ENCODE results near the gene FUT3.
A peak's percentile ranks its signal among the peaks of the same experiment; 100 is the strongest.

Gene FUT3

DNA sequence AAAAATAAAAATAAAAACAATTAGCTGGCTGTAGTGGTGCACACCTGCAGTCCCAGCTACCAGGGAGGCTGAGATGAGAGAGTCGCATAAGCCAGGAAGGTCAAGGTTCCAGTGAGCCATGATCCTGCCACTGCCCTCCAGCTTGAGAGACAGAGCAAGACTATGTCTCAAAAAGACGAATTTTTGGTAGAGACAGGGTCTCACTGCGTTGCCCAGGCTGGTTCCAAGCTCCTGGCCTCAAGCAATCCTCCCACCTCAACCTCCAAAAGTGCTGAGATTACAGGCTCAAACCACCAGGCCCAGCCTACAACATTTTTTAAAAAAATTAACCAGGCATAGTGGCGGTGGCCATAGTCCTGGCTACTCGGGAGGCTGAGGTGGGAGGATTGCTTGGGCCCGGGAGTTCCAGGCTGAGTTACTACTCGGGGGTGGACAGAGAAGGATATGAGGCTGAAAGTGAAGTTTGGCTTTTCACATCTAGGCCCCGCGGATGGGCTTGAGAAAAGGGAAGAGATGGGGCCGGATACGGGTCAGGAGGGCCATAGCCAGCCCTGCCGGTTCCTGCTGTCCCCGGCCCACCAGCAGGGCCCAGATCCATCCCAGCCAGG lies 42.2 kb upstream of the FUT3 start:
- H3K9me2 ChIP-seq (ENCODE audit: low read depth, low read length) = no peaks in the 10 kb centered on the region
- no peaks in the 10 kb centered on the region for H3K79me2 ChIP-seq (ENCODE audit: insufficient read depth, low read length)
- H3K4me1 ChIP-seq (ENCODE audit: insufficient read depth, low read length, severe bottlenecking) = no peaks in the 10 kb centered on the region
- H2AFZ ChIP-seq (ENCODE audit: low read length) = no peak overlapping the region
- peaks cover 28% of the 10 kb centered on the region for H3K36me3 ChIP-seq (ENCODE audit: insufficient read depth, low read length)
- no peak overlapping the region for H3K27ac ChIP-seq (ENCODE audit: low read depth, low read length, poor library complexity, severe bottlenecking)
- peaks cover 5% of the 10 kb centered on the region; the same call in 1 of the 2 replicates for H3K27me3 ChIP-seq (ENCODE audit: insufficient read depth, low read length)
- H4K20me1 ChIP-seq (ENCODE audit: insufficient read depth, low read length) = no peaks in the 10 kb centered on the region
- H3K4me3 ChIP-seq (ENCODE audit: low read depth, low read length, poor library complexity, severe bottlenecking) = no peak overlapping the region
- H3K9ac ChIP-seq (ENCODE audit: low read length) = no peak overlapping the region
- no peak overlapping the region for H3K4me2 ChIP-seq (ENCODE audit: low read length)
- H3K9me3 ChIP-seq (ENCODE audit: low read length) = no peaks in the 10 kb centered on the region
- TF ChIP-seq EZH2 (IDR thresholded peaks at IDR 0.05; ENCODE audit: borderline replicate concordance, low read length) = no peak
- TF ChIP-seq, protein P1, sequence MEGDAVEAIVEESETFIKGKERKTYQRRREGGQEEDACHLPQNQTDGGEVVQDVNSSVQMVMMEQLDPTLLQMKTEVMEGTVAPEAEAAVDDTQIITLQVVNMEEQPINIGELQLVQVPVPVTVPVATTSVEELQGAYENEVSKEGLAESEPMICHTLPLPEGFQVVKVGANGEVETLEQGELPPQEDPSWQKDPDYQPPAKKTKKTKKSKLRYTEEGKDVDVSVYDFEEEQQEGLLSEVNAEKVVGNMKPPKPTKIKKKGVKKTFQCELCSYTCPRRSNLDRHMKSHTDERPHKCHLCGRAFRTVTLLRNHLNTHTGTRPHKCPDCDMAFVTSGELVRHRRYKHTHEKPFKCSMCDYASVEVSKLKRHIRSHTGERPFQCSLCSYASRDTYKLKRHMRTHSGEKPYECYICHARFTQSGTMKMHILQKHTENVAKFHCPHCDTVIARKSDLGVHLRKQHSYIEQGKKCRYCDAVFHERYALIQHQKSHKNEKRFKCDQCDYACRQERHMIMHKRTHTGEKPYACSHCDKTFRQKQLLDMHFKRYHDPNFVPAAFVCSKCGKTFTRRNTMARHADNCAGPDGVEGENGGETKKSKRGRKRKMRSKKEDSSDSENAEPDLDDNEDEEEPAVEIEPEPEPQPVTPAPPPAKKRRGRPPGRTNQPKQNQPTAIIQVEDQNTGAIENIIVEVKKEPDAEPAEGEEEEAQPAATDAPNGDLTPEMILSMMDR (IDR thresholded peaks at IDR 0.05; ENCODE audit: low read length) = no peak
- no peaks in the 10 kb centered on the region; the same call in 1 of the 2 replicates for H3F3A ChIP-seq (ENCODE audit: insufficient read depth, low read length)

DNA sequence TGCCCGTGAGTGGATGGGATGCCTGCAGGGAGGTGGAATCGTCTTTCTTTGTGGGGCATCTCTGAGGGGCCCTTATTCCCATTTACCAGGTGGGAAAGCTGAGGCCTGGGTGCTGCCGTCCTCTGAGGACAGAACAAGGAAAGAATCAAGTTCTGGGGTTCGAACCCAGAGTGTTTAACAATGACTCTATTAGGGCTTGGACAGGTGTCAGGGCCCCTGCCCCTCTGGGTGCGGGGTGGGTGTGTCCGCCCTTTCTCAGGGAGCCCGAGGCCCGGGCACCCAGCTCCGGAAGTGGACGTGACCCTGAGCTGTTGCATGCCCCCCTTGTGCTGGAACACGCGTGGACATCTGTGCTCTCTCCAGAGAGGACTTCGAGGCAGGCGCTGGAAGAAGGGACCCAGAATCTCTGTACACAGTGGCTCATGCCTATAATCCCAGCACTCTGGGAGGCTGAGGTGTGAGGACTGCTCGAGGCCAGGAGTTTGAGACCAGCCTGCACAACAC lies 41.6 kb upstream of the FUT3 start:
- no peaks in the 10 kb centered on the region for H3K9me3 ChIP-seq (ENCODE audit: low read length)
- H2AFZ ChIP-seq (ENCODE audit: low read length) = no peak overlapping the region
- H3K27ac ChIP-seq (ENCODE audit: low read depth, low read length, poor library complexity, severe bottlenecking) = no peak overlapping the region
- H3F3A ChIP-seq (ENCODE audit: insufficient read depth, low read length) = no peaks in the 10 kb centered on the region; the same call in 1 of the 2 replicates
- H4K20me1 ChIP-seq (ENCODE audit: insufficient read depth, low read length) = no peaks in the 10 kb centered on the region
- H3K27me3 ChIP-seq (ENCODE audit: insufficient read depth, low read length) = peaks cover 5% of the 10 kb centered on the region; the same call in 1 of the 2 replicates
- peaks cover 28% of the 10 kb centered on the region for H3K36me3 ChIP-seq (ENCODE audit: insufficient read depth, low read length)
- no peaks in the 10 kb centered on the region for H3K9me2 ChIP-seq (ENCODE audit: low read depth, low read length)
- TF ChIP-seq EZH2 (IDR thresholded peaks at IDR 0.05; ENCODE audit: borderline replicate concordance, low read length) = no peak
- TF ChIP-seq, protein P1 (IDR thresholded peaks at IDR 0.05; ENCODE audit: low read length) = no peak
- H3K9ac ChIP-seq (ENCODE audit: low read length) = no peak overlapping the region
- H3K4me3 ChIP-seq (ENCODE audit: low read depth, low read length, poor library complexity, severe bottlenecking) = no peak overlapping the region
- H3K4me2 ChIP-seq (ENCODE audit: low read length) = no peak overlapping the region
- H3K79me2 ChIP-seq (ENCODE audit: insufficient read depth, low read length) = no peaks in the 10 kb centered on the region
- no peaks in the 10 kb centered on the region for H3K4me1 ChIP-seq (ENCODE audit: insufficient read depth, low read length, severe bottlenecking)

DNA sequence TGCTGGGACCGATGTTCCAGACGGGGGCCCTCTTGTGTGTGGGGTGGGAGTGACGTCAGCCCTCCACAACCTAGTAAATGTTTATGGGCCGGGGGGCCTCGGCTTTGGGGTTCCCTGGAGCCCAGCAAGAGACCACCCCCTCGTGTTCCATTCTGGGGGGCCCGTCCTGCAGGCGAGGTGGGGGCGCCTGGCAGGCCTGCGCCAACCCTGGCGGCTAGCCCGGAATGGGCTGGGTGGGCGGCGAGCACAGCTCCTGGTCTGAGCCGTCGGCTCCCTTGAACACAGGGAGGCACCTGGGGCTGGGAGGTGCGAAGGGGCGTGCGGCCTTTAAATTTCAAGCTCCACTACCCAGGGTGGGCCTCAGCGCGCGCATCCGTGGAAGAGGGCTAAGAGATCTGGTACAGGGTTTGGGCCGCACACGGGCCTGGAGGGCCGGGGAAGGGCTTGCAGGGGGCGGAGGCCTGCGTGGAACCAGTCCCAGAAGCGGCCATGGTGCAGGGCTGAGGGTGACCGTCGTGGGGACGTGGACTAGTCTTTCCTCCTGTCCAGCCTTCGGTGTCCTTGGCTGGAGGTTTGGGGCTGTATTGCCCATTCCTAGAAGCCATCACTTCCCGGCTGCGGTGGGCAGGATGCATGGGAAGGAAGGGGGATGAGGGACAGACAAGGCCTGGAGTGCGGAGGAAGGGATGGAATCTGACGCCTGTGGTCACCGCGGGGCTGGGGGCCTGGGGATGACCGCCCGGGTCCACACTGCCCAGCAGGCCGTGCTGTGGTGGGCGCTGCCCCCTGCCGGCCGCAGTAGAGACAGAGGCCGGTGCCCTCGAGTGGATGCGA lies 40.9 kb upstream of the FUT3 start:
- Histone ChIP-seq H3K4me1 (ENCODE audit: insufficient read depth, low read length, severe bottlenecking) (no peaks in the 10 kb centered on the region), H3K9me2 (ENCODE audit: low read depth, low read length) (no peaks in the 10 kb centered on the region), H3F3A (ENCODE audit: insufficient read depth, low read length) (no peaks in the 10 kb centered on the region; the same call in 1 of the 2 replicates), H3K4me2 (ENCODE audit: low read length) (no peak overlapping the region), H3K36me3 (ENCODE audit: insufficient read depth, low read length) (peaks cover 25% of the 10 kb centered on the region), H3K79me2 (ENCODE audit: insufficient read depth, low read length) (no peaks in the 10 kb centered on the region), H3K27me3 (ENCODE audit: insufficient read depth, low read length) (peaks cover 5% of the 10 kb centered on the region; the same call in 1 of the 2 replicates), H3K9ac (ENCODE audit: low read length) (no peak overlapping the region), H3K27ac (ENCODE audit: low read depth, low read length, poor library complexity, severe bottlenecking) (no peak overlapping the region), H4K20me1 (ENCODE audit: insufficient read depth, low read length) (no peaks in the 10 kb centered on the region), H3K4me3 (ENCODE audit: low read depth, low read length, poor library complexity, severe bottlenecking) (no peak overlapping the region), H3K9me3 (ENCODE audit: low read length) (no peaks in the 10 kb centered on the region), H2AFZ (ENCODE audit: low read length) (no peak overlapping the region)
- TF ChIP-seq, protein P1 (IDR thresholded peaks at IDR 0.05; ENCODE audit: low read length) = peak; percentile 61
- no peak for TF ChIP-seq EZH2 (IDR thresholded peaks at IDR 0.05; ENCODE audit: borderline replicate concordance, low read length)

Measured in OCI-LY1 (cell line).